AG09309 (cell line): ENCODE results near the gene KIAA0825.

Source experiments
- DNase-seq: peaks from one replicate; pipeline ENCODE4 v3.0.0-alpha.2; 2010; ENCODE audit warnings: low read depth
- H3K4me3 ChIP-seq: 2 replicates; pipeline ENCODE4 v1.5.1; 2011; ENCODE audit warnings: mild to moderate bottlenecking, low read depth, low read length, moderate library complexity; ENCODE audit not compliant: control insufficient read depth
- TF ChIP-seq, protein P1 (sequence below): IDR thresholded peaks from 2 replicates; pipeline ENCODE4 v1.5.1; 2011; ENCODE audit warnings: mild to moderate bottlenecking, low read depth, low read length, inconsistent platforms; ENCODE audit not compliant: insufficient read depth, control insufficient read depth; ENCODE audit errors: missing control alignments

Gene KIAA0825

DNA sequence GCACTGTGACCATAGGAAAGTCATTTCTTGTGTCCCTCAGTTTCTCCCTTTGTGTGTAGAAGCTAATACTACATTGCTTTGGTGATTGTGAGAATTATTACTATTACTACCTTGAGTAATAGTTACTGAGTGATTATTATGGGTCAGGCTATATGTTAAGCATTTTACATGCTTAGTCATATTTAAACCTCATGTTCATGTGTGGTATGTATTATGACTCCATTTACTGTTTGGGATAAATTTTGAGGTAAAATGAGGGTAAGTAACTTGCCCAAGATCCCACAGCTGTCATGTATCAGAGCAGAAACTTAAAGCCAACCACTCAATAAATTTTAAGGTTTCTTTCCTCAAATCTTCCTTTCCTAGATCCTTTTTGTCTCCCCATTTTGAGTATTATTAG is 28.4 kb upstream of the KIAA0825 start:
- H3K4me3 ChIP-seq, result no peak overlapping the region
- no peak for DNase-seq
- TF ChIP-seq, protein P1, sequence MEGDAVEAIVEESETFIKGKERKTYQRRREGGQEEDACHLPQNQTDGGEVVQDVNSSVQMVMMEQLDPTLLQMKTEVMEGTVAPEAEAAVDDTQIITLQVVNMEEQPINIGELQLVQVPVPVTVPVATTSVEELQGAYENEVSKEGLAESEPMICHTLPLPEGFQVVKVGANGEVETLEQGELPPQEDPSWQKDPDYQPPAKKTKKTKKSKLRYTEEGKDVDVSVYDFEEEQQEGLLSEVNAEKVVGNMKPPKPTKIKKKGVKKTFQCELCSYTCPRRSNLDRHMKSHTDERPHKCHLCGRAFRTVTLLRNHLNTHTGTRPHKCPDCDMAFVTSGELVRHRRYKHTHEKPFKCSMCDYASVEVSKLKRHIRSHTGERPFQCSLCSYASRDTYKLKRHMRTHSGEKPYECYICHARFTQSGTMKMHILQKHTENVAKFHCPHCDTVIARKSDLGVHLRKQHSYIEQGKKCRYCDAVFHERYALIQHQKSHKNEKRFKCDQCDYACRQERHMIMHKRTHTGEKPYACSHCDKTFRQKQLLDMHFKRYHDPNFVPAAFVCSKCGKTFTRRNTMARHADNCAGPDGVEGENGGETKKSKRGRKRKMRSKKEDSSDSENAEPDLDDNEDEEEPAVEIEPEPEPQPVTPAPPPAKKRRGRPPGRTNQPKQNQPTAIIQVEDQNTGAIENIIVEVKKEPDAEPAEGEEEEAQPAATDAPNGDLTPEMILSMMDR, result no peak

DNA sequence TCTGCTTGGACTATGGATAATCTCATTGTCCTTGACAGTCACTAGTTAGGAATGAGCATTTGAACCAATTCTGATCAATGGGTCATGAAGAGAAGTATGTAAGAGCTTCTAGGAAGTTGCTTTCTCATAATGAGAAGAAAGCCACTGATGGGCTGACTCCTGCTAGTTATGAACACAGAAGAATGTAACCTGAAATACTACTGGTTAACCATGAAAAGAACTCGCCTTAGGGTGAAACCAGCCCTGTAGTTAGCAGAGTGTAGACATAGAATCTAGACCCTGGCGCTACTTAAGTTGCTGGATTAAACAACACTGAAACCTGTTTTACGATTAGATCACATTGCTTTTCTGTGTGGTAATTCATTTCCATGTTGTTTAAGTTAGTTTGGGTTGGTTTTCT is 26.6 kb upstream of the KIAA0825 start:
- no peak overlapping the region for H3K4me3 ChIP-seq
- DNase-seq, result no peak
- TF ChIP-seq, protein P1, result no peak

DNA sequence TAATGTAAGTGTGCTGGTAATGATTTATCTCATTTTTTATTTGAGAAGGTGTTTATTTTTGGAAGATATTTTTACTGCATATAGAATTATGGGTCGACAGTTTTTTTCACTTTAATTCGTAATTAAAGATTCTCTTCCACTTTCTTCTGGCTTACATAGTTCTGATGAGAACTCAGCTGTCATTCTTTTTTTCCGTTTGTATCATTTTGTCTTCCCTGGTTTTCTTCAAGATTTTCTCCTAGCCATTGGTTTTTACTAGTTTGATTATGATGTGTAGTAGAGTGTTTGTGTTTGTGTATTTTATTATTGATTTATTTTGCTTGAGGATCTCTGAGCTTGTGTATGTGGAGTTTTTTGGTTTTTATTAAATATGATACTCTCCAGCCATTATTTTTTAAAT is 21.8 kb upstream of the KIAA0825 start:
- TF ChIP-seq, protein P1, result no peak
- no peak for DNase-seq
- no peak overlapping the region for H3K4me3 ChIP-seq

DNA sequence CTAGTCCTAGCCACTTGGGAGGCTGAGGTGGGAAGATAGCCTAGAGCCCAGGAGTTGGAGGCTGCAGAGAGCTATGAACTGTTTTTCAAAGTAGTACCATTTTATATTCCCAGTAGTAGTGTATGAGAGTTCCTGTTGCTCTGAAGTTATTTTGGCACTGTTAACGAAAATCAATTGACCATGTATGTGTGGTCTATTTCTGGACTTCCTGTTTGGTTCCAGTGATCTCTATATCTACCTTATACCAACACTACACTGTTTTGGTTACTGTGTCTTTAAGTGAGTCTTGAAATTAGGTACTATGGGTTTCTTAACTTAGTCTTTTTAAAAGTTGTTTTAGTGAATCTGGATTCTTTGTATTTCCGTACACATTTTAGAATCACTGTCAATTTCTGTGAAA is 13.6 kb upstream of the KIAA0825 start:
- no peak overlapping the region for H3K4me3 ChIP-seq
- no peak for DNase-seq
- TF ChIP-seq, protein P1, result no peak

DNA sequence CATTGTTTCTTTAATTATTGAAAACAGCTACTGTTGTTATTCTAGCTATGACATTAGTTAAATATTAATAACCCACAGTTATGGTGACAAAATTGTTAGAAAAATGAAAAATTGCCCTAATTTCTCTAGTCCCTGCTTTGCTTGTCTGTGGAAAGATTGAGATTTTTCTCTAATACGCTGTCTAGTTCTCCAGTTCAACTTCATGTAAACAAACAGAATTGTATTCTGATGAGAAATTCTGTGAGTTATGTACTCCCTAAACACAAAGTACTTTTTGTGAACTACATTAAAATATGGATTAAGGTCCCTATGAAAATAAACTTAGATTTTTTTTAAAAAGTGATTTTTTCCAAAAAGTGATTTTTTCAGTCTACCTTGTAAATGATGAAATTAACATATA is 8.8 kb upstream of the KIAA0825 start:
- TF ChIP-seq, protein P1, result no peak
- no peak for DNase-seq
- no peak overlapping the region for H3K4me3 ChIP-seq

DNA sequence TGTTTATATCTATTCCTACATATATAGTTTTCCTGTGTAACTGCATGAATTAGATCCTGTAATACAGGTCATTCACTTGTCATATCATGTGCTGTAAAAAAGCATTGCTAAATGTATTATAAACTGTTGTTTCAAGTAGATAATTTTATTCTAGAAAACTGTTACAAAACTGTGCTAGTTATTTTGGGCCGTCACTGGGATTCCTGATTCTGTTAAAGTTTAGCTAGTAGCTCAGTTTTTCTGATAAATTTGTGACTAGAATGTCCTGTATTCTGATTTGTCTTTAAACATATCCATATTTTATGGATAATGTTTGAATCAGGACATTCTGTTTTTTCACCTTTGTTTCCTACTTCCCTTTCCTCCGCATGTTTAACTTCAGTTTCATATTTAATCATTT is 5.5 kb upstream of the KIAA0825 start:
- no peak overlapping the region for H3K4me3 ChIP-seq
- TF ChIP-seq, protein P1, result no peak
- no peak for DNase-seq

DNA sequence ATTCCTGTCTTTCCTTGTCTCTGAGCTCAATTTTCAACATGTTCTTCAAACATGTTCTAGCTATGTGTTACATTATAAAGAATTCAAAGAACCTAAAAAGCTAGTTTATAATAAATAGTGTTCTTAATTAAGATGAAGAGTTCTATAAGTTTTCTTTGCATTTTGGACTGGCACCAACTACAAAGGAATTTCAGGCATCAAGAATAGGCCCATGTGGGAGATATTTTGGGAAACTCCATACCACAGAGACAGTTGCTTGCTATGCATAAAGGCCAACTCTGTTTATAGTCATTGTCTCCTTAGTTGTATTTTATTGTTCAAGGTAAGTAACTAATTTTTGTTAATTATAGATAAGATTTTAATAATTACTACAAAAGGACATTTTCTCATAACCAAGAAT is 4.6 kb upstream of the KIAA0825 start:
- DNase-seq, result no peak
- TF ChIP-seq, protein P1, result no peak
- no peak overlapping the region for H3K4me3 ChIP-seq
